ENCODE results near the gene TVP23A. TPM values are rescaled to one million over a fixed set of nuclear protein-coding genes. Genes with fewer than 3 reads are reported as not detected.

The TVP23A gene
- total RNA-seq, 1 experiment from 2014 or later, result 0.32 TPM

- DNase-seq (ENCODE audit: low read depth, low spot score), result no peak
- in situ Hi-C loops (cut with HindIII; ENCODE audit: low pct_unique_long_range_greater_than_20kb, low sequenced_read_pairs), result no loop called here
Observed at GRCh38 chr16:10767127-10767526, 51.5 kb downstream of the TVP23A start.

GRCh38 chr16:10765772-10766171 is 52.8 kb downstream of the TVP23A start:
- DNase-seq (ENCODE audit: low read depth, low spot score), result no peak
- in situ Hi-C loops (cut with HindIII; ENCODE audit: low pct_unique_long_range_greater_than_20kb, low sequenced_read_pairs), result no loop called here

- in situ Hi-C loops (cut with HindIII; ENCODE audit: low pct_unique_long_range_greater_than_20kb, low sequenced_read_pairs), result no loop called here
- no peak for DNase-seq (ENCODE audit: low read depth, low spot score)
Observed at GRCh38 chr16:10763456-10763855, 55.1 kb downstream of the TVP23A start.

DNA sequence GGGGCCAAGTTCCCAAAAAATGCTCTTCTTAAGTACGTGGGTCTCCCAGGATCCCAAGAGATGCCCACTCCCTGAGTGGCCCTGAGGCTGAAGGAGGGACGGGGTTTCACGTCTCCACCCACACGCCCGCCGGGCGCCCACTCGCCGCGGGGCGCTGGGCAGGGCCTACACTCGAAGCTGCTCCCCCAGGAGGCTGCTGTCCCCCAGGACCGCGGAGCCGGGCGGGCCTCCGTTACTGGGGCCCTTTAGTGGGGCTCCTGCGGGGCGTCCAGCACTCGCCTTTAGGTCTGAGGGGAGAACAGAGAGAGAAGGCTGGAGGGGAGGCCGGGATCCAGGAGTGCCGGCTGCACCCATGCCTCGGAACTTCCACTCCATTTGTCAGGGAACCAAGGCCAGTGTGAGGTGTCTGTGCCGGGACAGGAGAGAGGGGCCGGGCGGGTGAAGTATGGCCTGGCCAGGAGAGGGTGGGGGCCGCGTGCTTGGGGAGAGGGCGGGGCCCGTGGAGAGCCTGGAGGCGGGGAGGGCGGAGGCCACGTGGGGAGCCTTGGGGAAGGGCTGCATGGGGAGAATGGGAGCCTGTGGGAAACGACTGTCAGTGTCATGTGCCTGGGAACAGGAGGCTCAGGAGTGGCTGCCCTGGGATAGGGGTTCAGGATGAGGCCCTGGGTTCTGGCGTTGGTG is 56.1 kb downstream of the TVP23A start:
- DNase-seq (ENCODE audit: low read depth, low spot score), result no peak
- in situ Hi-C loops (cut with HindIII; ENCODE audit: low pct_unique_long_range_greater_than_20kb, low sequenced_read_pairs), result no loop called here

DNA sequence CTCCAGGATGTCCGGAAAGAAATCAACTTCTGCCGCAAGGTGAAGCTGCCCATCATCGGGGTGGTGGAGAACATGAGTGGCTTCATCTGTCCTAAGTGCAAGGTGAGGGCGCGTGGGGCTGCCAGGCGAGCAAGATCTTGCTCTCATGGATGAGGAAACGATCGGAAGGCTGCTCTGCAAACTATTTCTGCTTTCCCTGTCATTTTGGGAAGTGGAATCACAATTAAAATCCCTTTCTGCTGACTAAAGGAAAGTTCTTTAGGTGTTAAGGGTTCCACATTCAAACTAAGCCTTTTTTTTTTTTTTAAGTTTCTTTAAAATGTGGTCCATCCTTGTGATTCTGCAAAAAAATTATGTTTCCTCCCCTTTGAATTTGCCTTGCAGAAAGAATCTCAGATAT is 57.2 kb downstream of the TVP23A start:
- in situ Hi-C loops (cut with HindIII; ENCODE audit: low pct_unique_long_range_greater_than_20kb, low sequenced_read_pairs), result no loop called here
- DNase-seq (ENCODE audit: low read depth, low spot score), result no peak

- in situ Hi-C loops (cut with HindIII; ENCODE audit: low pct_unique_long_range_greater_than_20kb, low sequenced_read_pairs), result no loop called here
- no peak for DNase-seq (ENCODE audit: low read depth, low spot score)
Observed at GRCh38 chr16:10760858-10761257, 57.7 kb downstream of the TVP23A start.

DNA sequence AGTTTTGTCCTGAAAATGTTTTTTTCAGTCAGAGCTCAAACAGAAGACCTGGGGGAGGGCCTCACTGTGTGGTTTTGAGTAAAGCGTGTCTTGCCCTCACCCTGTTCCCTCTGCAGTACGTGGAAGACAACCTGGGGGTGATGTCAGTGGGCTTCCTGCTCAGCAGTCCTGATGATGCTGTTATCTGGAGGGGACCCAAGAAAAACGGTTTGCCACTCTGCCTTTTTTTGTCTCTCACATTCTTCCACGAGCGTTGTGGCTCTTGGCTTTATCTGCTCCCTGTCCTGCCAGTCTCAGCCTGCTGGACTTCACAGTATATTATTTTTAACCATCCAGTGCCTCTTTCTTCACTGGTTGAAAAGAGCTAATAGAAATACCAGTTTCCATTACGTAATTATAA is 62.0 kb downstream of the TVP23A start:
- no peak for DNase-seq (ENCODE audit: low read depth, low spot score)
- in situ Hi-C loops (cut with HindIII; ENCODE audit: low pct_unique_long_range_greater_than_20kb, low sequenced_read_pairs), result no loop called here

GRCh38 chr16:10754941-10755340 is 63.7 kb downstream of the TVP23A start:
- DNase-seq (ENCODE audit: low read depth, low spot score), result peak; percentile 32
- in situ Hi-C loops (cut with HindIII; ENCODE audit: low pct_unique_long_range_greater_than_20kb, low sequenced_read_pairs), result no loop called here

GRCh38 chr16:10753670-10754069 is 64.9 kb downstream of the TVP23A start:
- in situ Hi-C loops (cut with HindIII; ENCODE audit: low pct_unique_long_range_greater_than_20kb, low sequenced_read_pairs), result no loop called here
- DNase-seq (ENCODE audit: low read depth, low spot score), result no peak

DNA sequence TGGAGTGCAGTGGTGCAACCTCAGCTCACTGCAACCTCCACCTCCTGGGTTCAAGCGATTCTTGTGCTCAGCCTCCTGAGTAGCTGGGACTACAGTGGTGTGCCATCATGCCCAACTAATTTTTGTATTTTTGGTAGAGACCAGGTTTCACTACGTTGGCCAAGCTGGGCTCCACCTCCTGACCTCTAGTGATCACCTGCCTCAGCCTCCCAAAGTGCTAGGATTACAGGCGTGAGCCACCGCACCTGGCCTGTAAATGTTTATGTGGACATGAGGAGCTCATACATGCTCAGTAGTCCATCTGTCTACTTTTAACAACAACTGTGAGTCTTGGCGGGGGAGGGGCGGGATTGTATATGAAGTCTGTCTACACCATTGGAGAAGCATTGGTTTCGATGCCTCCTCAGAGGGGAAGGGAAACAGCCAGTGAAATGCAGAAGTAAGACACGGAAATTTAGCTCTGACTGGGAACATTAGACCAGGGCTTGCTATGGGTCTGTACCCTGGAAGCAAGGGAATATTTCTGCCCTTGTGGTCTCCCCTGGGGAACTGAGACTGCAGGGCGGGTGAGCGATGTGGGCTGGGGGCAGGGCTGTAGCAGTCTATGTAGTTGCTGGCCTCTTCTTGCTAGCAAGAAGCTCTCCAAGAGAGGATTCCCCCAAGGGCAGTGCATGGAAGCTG is 65.6 kb downstream of the TVP23A start:
- in situ Hi-C loops (cut with HindIII; ENCODE audit: low pct_unique_long_range_greater_than_20kb, low sequenced_read_pairs), result no loop called here
- DNase-seq (ENCODE audit: low read depth, low spot score), result no peak

DNA sequence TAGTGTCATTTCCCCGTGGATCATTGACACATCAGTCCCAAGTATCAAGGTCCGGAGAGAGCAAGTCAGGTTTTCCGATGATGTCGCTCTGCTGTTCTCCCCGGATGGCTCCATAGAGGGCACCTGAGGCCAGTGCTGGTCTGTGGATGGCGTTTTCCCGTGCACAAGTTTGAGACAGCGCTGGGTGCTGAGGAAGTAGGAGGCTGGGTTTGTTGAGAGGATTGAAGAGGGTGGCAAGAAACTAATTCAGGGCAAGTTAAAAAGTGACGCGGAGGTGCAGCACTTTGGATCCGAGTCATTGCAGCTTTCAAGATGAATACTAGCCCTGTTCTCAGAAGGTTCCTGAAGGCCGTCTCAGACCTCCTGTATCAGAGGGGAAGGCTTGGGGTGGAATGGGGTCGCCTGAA is 67.3 kb downstream of the TVP23A start:
- DNase-seq (ENCODE audit: low read depth, low spot score), result no peak
- in situ Hi-C loops (cut with HindIII; ENCODE audit: low pct_unique_long_range_greater_than_20kb, low sequenced_read_pairs), result no loop called here

DNA sequence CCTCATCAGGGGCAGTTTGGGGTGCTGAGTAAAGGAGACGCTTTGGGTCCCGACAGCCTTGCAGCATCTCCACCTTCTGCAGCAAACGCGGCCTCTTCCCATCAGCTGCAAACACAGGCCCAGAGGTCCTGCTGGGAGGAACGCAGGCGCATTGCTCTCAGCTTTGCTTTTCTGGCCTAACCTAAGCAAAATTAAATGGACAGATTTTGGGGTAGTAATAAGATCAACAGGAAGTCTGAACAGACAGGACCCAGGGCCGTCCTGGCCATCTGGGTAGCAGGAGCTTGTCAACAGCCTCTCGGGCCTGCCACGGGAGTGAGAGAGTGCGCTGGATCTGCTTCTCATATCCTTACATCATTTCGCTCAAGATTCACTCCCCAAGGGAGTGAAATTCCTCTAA is 67.8 kb downstream of the TVP23A start:
- no peak for DNase-seq (ENCODE audit: low read depth, low spot score)
- in situ Hi-C loops (cut with HindIII; ENCODE audit: low pct_unique_long_range_greater_than_20kb, low sequenced_read_pairs), result no loop called here

DNA sequence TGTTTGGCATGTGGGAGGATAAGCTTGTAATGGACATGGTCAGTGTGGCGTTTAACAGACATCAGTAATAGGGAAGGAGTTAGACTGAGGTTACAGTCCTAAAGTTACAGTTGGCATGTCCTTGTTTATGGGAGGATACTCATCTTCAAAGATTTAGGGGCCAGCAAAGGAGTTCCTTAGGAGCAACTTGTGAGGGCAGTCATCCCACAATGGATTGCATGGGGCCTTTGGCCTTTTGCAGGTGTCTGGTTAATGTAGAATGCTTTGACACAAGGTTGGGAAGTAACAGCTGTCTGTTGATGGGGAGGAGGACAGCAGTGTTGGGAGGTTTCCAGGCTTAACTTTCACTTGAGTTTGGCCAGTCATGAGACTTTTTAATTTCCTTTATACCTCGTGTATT is 72.8 kb downstream of the TVP23A start:
- in situ Hi-C loops (cut with HindIII; ENCODE audit: low pct_unique_long_range_greater_than_20kb, low sequenced_read_pairs), result loop anchor here (10.0 to 25.0 kb wide), 2 partner anchors 159 to 199 kb away; partner anchors contain the start of genes CLEC16A, DEXI and EMP2
- no peak for DNase-seq (ENCODE audit: low read depth, low spot score)

- in situ Hi-C loops (cut with HindIII; ENCODE audit: low pct_unique_long_range_greater_than_20kb, low sequenced_read_pairs), result loop anchor here (10.0 to 25.0 kb wide), 2 partner anchors 157 to 200 kb away; partner anchors contain the start of genes CLEC16A, DEXI and EMP2
- no peak for DNase-seq (ENCODE audit: low read depth, low spot score)
Observed at GRCh38 chr16:10744370-10745030, 74.1 kb downstream of the TVP23A start.

DNA sequence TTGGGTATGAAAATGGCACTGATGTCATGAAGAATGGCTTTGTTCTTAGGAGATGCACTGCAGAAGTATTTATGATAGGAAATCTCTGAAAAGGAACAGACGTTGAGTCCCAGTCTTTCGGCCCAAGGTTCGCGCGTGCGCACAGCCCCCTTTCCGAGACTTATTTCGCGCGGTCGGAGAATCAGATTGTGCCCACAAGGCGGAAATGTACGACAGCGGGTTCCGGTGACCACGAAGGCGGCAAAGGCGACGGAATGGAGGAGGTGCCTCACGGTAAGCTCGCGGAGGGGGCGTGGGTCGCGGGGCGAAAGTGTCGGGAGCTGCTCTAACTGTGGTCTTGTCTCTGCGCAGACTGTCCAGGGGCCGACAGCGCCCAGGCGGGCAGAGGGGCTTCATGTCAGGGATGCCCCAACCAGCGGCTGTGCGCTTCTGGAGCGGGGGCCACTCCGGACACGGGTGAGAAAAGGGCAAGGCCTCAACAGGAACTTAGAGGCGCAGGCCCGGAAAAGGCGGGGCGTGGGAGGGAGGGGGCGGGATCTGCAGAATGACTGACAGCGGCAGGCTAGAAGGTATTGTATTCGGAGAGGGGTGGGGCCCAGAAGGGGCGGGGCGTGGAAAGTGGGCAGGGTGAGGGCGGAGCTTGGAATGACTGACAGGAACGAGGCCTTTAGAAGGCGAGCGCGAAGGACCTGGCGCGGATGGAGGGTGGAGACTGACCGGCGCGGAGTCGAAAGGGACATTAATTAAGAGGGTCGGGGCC is 74.8 kb downstream of the TVP23A start, which contains the start of gene NUBP1:
TSS of gene NUBP1 (plus strand) at position 233 of the 760 bp plus-strand sequence. CDS start at position 255, 22 bp downstream.
- in situ Hi-C loops (cut with HindIII; ENCODE audit: low pct_unique_long_range_greater_than_20kb, low sequenced_read_pairs), result loop anchor here (10.0 to 25.0 kb wide), 2 partner anchors 156 to 201 kb away; partner anchors contain the start of genes CLEC16A, DEXI and EMP2
- DNase-seq (ENCODE audit: low read depth, low spot score), result peak; percentile 97

- DNase-seq (ENCODE audit: low read depth, low spot score), result no peak
- in situ Hi-C loops (cut with HindIII; ENCODE audit: low pct_unique_long_range_greater_than_20kb, low sequenced_read_pairs), result loop anchor here (10.0 to 25.0 kb wide), 2 partner anchors 156 to 202 kb away; partner anchors contain the start of genes CLEC16A, DEXI and EMP2
Observed at GRCh38 chr16:10743227-10743609, 75.4 kb downstream of the TVP23A start.

DNA sequence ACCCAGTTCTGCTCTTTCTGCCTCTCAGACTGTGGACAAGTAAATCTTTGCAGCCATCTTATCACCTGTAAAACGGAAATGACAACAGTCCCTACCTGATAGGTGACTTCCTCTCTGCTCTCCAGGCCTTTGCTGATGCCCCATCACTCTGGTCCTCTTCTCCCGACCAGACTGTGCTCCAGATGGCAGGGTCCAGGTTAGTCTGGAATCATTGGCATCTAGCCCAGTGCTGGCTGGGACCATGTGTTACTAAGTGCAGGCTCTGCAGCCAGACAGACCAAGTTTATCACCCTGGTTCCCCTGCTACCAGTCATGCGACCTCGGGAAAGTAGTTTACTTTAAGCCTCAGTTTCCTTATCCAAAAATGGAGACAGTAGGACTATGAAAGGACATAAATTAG is 76.8 kb downstream of the TVP23A start:
- in situ Hi-C loops (cut with HindIII; ENCODE audit: low pct_unique_long_range_greater_than_20kb, low sequenced_read_pairs), result loop anchor here (10.0 to 25.0 kb wide), 2 partner anchors 155 to 203 kb away; partner anchors contain the start of genes CLEC16A, DEXI and EMP2
- no peak for DNase-seq (ENCODE audit: low read depth, low spot score)
